ENCODE results near the gene SPACA4. TPM values are rescaled to one million over a fixed set of nuclear protein-coding genes. Genes with fewer than 3 reads are reported as not detected.
A peak's percentile ranks its signal among the peaks of the same experiment; 100 is the strongest.

The SPACA4 gene
- total RNA-seq, 1 experiment from 2014 or later: not detected

- no peak for DNase-seq
- no peak overlapping the region for H3K14ac ChIP-seq (ENCODE audit: insufficient read depth, low read length)
- no peak for TF ChIP-seq CTCF (conservative IDR thresholded peaks at IDR 0.05)
Measured at GRCh38 chr19:48598996-48599700, 7.4 kb upstream of the SPACA4 start.

More at GRCh38 chr19:48598996-48599700, 7.4 kb upstream of the SPACA4 start:
- Mint-ChIP-seq H3K27me3 (ENCODE audit: low read depth) (peaks cover 1% of the 10 kb centered on the region), H3K27ac (peak overlapping the region in 2 of 3 experiments; percentile 9 to 58; a peak in 1 of 7 replicates), H3K9me3 (no peaks in the 10 kb centered on the region), H3K4me1 (peaks cover 0 to 3% of the 10 kb centered on the region in 2 experiments; a peak in 1 of 4 replicates), H3K4me3 (no peak overlapping the region), H3K36me3 (ENCODE audit: insufficient read depth in 1 of 3, low read depth in 3 of 3) (no peaks in the 10 kb centered on the region; a peak in 1 of 7 replicates)
- Histone ChIP-seq H3K4me1 (ENCODE audit: insufficient read depth, low read length) (no peaks in the 10 kb centered on the region), H2BK120ac (ENCODE audit: low read depth, low read length, poor library complexity, severe bottlenecking) (no peak overlapping the region), H2AK5ac (ENCODE audit: insufficient read length, low read length) (no peak overlapping the region), H3K79me2 (ENCODE audit: insufficient read depth, low read length) (no peaks in the 10 kb centered on the region), H3K56ac (ENCODE audit: insufficient read length, low read depth, low read length) (no peak overlapping the region), H2BK15ac (ENCODE audit: low read depth, low read length) (no peak overlapping the region), H3K27ac (ENCODE audit: insufficient read length, low read depth, low read length) (no peak overlapping the region), H3K79me1 (ENCODE audit: insufficient read depth, low read depth, low read length, poor library complexity, severe bottlenecking) (no peaks in the 10 kb centered on the region), H3K4me2 (ENCODE audit: insufficient read depth, insufficient read length, low read length) (no peak overlapping the region), H2BK12ac (ENCODE audit: insufficient read length, low read depth, low read length) (no peak overlapping the region), H3K27me3 (ENCODE audit: insufficient read depth, low read length) (no peaks in the 10 kb centered on the region), H3K9ac (ENCODE audit: extremely low read depth, insufficient read length, low read length) (no peak overlapping the region), H3K18ac (ENCODE audit: insufficient read length, low read depth, low read length) (no peak overlapping the region), H4K91ac (ENCODE audit: insufficient read length, low read depth, low read length) (no peak overlapping the region), H4K8ac (replicated peaks; ENCODE audit: insufficient read length, low read depth, low read length) (no peak overlapping the region), H2AFZ (ENCODE audit: low read length) (no peak overlapping the region), H3T11ph (ENCODE audit: low read length) (no peak overlapping the region), H4K20me1 (ENCODE audit: control insufficient read depth, insufficient read depth, insufficient read length) (no peaks in the 10 kb centered on the region), H2BK5ac (ENCODE audit: insufficient read length, low read length) (no peak overlapping the region), H3K23ac (ENCODE audit: insufficient read length, low read depth, low read length) (no peak overlapping the region), H3K9me3 (ENCODE audit: control insufficient read depth, low read depth, low read length) (no peaks in the 10 kb centered on the region), H4K5ac (ENCODE audit: insufficient read length, low read depth, low read length) (no peak overlapping the region), H2BK20ac (ENCODE audit: low read depth, low read length, poor library complexity, severe bottlenecking) (no peak overlapping the region), H3K23me2 (ENCODE audit: insufficient read length, low read depth, low read length, poor library complexity, severe bottlenecking) (no peaks in the 10 kb centered on the region), H3K4ac (ENCODE audit: low read depth, low read length) (no peak overlapping the region)
- WGBS (ENCODE audit: extremely low coverage, insufficient read length, low lambda C conversion rate): no CpG with 5 or more reads among the region's 30 CpGs
